ENCODE data around the gene DIPK1A. TPM values are rescaled to one million over a fixed set of nuclear protein-coding genes. Genes with fewer than 3 reads are reported as not detected.
A peak's percentile ranks its signal among the peaks of the same experiment; 100 is the strongest.

DIPK1A gene
- total and polyA plus RNA-seq, 2 donors (not counting 1 experiment from before 2014, with no cell fraction given): 19.7 to 85.7 TPM

GRCh38 chr1:92858564-92859399, 102.5 kb downstream of the DIPK1A start:
- H3K9me3 ChIP-seq (ENCODE audit: control insufficient read depth, insufficient read depth, low read depth, low read length): no peaks in the 10 kb centered on the region
- peak; percentile 67 to 91 for DNase-seq (ENCODE audit: low read depth in 2 of 2)
- TF ChIP-seq, protein P1, sequence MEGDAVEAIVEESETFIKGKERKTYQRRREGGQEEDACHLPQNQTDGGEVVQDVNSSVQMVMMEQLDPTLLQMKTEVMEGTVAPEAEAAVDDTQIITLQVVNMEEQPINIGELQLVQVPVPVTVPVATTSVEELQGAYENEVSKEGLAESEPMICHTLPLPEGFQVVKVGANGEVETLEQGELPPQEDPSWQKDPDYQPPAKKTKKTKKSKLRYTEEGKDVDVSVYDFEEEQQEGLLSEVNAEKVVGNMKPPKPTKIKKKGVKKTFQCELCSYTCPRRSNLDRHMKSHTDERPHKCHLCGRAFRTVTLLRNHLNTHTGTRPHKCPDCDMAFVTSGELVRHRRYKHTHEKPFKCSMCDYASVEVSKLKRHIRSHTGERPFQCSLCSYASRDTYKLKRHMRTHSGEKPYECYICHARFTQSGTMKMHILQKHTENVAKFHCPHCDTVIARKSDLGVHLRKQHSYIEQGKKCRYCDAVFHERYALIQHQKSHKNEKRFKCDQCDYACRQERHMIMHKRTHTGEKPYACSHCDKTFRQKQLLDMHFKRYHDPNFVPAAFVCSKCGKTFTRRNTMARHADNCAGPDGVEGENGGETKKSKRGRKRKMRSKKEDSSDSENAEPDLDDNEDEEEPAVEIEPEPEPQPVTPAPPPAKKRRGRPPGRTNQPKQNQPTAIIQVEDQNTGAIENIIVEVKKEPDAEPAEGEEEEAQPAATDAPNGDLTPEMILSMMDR (conservative IDR thresholded peaks at IDR 0.05 in 1 of 2, IDR thresholded peaks at IDR 0.05 in 1 of 2; ENCODE audit: low read depth in 1 of 2, low read length in 2 of 2): peak; percentile 92 to 94
- TF ChIP-seq EZH2 (IDR thresholded peaks at IDR 0.05; ENCODE audit: low read length, missing control alignments): no peak
- H3K9ac ChIP-seq (ENCODE audit: insufficient read depth, low read length): no peak overlapping the region
- no peak overlapping the region for H3K4me3 ChIP-seq (replicated peaks in 1 of 4; ENCODE audit: control extremely low read depth in 1 of 4, insufficient read depth in 1 of 4, low read depth in 3 of 4, low read length in 4 of 4)
- no peaks in the 10 kb centered on the region for H3K4me1 ChIP-seq (ENCODE audit: control insufficient read depth, extremely low read depth, insufficient read depth, low read length)
- H3K27me3 ChIP-seq (ENCODE audit: control insufficient read depth, insufficient read depth, low read length): no peaks in the 10 kb centered on the region
- H3K79me2 ChIP-seq (ENCODE audit: control insufficient read depth, insufficient read depth, low read length): no peaks in the 10 kb centered on the region
- H3K4me2 ChIP-seq (ENCODE audit: extremely low read depth, insufficient read depth, low read length): no peak overlapping the region
- H2AFZ ChIP-seq (ENCODE audit: low read length): no peak overlapping the region
- no peaks in the 10 kb centered on the region for H3K36me3 ChIP-seq (ENCODE audit: control insufficient read depth, insufficient read depth, low read length)
- H3K27ac ChIP-seq (ENCODE audit: insufficient read depth, low read length): no peak overlapping the region
- no peaks in the 10 kb centered on the region for H4K20me1 ChIP-seq (ENCODE audit: control insufficient read depth, extremely low read depth, insufficient read depth, low read length)

DNA sequence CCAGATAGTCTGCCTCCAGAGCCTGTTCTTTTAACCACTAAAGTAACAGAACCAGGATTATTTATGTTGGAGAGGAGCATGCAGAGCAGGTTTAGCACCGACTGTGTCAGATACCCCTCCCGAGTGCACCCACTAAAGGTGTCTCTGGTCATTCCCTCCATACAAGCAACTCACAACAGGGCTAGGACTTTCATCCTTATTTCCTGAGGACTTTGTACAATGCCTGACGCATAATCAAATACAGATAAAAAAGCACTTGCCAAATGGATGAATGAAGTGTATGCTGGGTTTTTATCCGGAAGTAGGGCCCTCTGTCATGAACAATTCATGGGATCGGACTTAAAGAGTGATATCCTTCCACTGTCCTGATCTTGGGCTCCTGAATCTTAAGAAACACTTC, 103.4 kb downstream of the DIPK1A start:
- no peaks in the 10 kb centered on the region for H4K20me1 ChIP-seq (ENCODE audit: control insufficient read depth, extremely low read depth, insufficient read depth, low read length)
- no peak overlapping the region for H3K4me3 ChIP-seq (replicated peaks in 1 of 4; ENCODE audit: control extremely low read depth in 1 of 4, insufficient read depth in 1 of 4, low read depth in 3 of 4, low read length in 4 of 4)
- no peaks in the 10 kb centered on the region for H3K27me3 ChIP-seq (ENCODE audit: control insufficient read depth, insufficient read depth, low read length)
- DNase-seq (ENCODE audit: low read depth in 2 of 2): no peak
- no peaks in the 10 kb centered on the region for H3K4me1 ChIP-seq (ENCODE audit: control insufficient read depth, extremely low read depth, insufficient read depth, low read length)
- H2AFZ ChIP-seq (ENCODE audit: low read length): no peak overlapping the region
- no peak overlapping the region for H3K9ac ChIP-seq (ENCODE audit: insufficient read depth, low read length)
- no peaks in the 10 kb centered on the region for H3K36me3 ChIP-seq (ENCODE audit: control insufficient read depth, insufficient read depth, low read length)
- no peaks in the 10 kb centered on the region for H3K9me3 ChIP-seq (ENCODE audit: control insufficient read depth, insufficient read depth, low read depth, low read length)
- no peak for TF ChIP-seq EZH2 (IDR thresholded peaks at IDR 0.05; ENCODE audit: low read length, missing control alignments)
- TF ChIP-seq, protein P1 (conservative IDR thresholded peaks at IDR 0.05 in 1 of 2, IDR thresholded peaks at IDR 0.05 in 1 of 2; ENCODE audit: low read depth in 1 of 2, low read length in 2 of 2): no peak
- H3K27ac ChIP-seq (ENCODE audit: insufficient read depth, low read length): no peak overlapping the region
- no peaks in the 10 kb centered on the region for H3K79me2 ChIP-seq (ENCODE audit: control insufficient read depth, insufficient read depth, low read length)
- no peak overlapping the region for H3K4me2 ChIP-seq (ENCODE audit: extremely low read depth, insufficient read depth, low read length)

DNA sequence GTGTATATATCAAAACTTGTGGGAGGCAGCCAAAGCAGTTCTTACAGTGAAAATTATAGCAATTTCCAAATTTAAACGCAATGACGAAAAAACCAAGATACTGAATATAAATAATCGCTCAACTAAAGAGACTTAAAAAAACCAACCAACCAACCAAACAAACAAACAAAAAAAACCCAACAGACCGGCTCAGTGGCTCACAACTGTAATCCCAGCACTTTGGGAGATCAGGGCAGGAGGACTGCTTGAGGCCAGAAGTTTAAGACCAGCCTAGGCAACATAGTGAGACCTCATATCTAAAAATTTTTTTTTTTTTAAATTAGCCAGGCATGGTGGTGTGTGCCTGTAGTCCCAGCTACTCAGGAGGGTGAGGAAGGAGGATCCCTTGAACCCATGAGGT, 106.0 kb downstream of the DIPK1A start:
- no peak for DNase-seq (ENCODE audit: low read depth in 2 of 2)
- Histone ChIP-seq H3K36me3 (ENCODE audit: control insufficient read depth, insufficient read depth, low read length) (no peaks in the 10 kb centered on the region), H3K79me2 (ENCODE audit: control insufficient read depth, insufficient read depth, low read length) (no peaks in the 10 kb centered on the region), H3K9me3 (ENCODE audit: control insufficient read depth, insufficient read depth, low read depth, low read length) (no peaks in the 10 kb centered on the region), H3K27ac (ENCODE audit: insufficient read depth, low read length) (no peak overlapping the region), H3K9ac (ENCODE audit: insufficient read depth, low read length) (no peak overlapping the region), H4K20me1 (ENCODE audit: control insufficient read depth, extremely low read depth, insufficient read depth, low read length) (no peaks in the 10 kb centered on the region), H2AFZ (ENCODE audit: low read length) (no peak overlapping the region), H3K27me3 (ENCODE audit: control insufficient read depth, insufficient read depth, low read length) (no peaks in the 10 kb centered on the region), H3K4me2 (ENCODE audit: extremely low read depth, insufficient read depth, low read length) (no peak overlapping the region), H3K4me1 (ENCODE audit: control insufficient read depth, extremely low read depth, insufficient read depth, low read length) (no peaks in the 10 kb centered on the region), H3K4me3 (replicated peaks in 1 of 4; ENCODE audit: control extremely low read depth in 1 of 4, insufficient read depth in 1 of 4, low read depth in 3 of 4, low read length in 4 of 4) (no peak overlapping the region)
- TF ChIP-seq, protein P1 (conservative IDR thresholded peaks at IDR 0.05 in 1 of 2, IDR thresholded peaks at IDR 0.05 in 1 of 2; ENCODE audit: low read depth in 1 of 2, low read length in 2 of 2): no peak
- TF ChIP-seq EZH2 (IDR thresholded peaks at IDR 0.05; ENCODE audit: low read length, missing control alignments): no peak

All from fibroblast of lung (primary cell).